Fibroblast of skin of scalp (primary cell): ENCODE measurements around the gene ALDH7A1.
"Not testable (repeated sequence)": the region's sequence is repeated elsewhere in the genome, so short reads cannot be mapped to it uniquely, and the experiment has no call there.

Experiments
- DNase-seq: peaks from one replicate; pipeline ENCODE4 v3.0.0-alpha.2; 2013

Gene ALDH7A1

DNA sequence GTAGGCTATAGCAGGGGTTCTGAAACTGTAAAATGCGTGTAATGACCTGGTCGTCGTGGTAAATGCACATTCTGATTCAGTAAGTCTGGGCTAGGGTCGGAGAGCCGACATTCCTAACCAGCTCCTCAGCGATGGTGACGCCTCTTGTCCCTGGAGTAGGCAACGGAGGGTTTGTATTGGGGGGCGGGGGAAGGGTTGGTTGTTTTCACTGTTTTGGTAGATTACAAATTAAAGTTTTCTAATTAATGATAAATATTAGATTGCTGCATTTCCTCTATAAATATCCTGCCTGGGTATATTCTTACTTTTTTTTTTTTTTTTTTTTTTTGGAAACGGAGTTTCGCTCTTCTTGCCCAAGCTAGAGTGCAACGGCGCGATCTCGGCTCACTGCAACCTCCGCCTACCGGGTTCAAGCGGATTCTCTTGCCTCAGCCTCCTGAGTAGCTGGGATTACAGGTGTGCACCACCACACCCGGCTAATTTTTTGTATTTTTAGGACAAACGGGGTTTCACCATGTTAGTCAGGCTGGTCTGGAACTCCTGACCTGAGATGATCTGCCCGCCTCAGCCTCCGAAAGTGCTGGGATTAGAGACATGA, 566 bp upstream of the ALDH7A1 start:
- DNase-seq, result no peak

DNA sequence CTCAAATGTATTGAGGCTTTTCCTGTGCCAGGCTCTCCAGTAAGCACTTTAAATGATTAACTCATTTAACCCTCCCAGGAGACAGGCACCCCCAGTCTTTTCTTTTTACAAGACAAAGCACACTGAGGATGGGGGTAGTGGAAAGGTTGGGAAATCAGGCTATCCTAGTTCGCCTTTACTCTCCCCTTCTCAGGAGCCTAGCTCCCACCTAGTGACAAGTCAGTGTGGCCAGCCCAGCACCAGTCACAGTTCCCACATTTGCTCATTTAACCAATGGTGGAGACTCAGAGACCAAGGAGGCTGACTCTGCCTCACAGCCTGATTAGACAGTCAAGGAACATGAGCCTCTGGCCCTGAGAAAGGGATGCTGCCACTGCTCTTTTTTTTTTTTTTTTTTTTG, 3.5 kb downstream of the ALDH7A1 start:
- no peak for DNase-seq

DNA sequence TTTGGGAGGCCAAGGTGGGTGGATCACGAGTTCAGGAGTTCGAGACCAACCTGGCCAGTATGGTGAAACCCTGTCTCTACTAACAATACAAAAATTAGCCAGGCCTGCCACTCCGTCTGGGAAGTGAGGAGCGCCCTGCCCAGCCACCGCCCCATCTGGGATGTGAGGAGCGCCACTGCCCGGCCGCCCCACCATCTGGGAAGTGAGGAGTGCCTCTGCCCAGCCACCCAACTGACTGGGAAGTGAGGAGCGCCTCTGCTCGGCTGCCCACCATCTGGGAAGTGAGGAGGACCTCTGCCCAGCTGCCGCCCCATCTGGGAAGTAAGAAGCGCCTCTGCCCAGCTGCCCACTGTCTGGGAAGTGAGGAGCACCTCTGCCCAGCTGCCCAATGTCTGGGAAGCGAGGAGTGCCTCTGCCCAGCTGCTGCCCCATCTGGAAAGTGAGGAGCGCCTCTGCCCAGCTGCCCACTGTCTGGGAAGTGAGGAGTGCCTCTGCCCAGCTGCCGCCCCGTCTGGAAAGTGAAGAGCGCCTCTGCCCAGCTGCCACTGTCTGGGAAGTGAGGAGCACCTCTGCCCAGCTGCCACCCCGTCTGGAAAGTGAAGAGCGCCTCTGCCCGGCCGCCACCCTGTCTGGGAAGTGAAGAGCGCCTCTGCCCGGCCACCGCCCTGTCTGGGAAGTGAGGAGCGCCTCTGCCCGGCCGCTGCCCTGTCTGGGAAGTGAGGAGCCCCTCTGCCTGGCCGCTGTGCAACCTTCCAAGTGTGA, 5.3 kb downstream of the ALDH7A1 start:
- DNase-seq, result no peak

GRCh38 chr5:126587551-126588390, 7.2 kb downstream of the ALDH7A1 start:
- no peak for DNase-seq

GRCh38 chr5:126583761-126584160, 11.3 kb downstream of the ALDH7A1 start:
- no peak for DNase-seq

GRCh38 chr5:126579716-126580115, 15.3 kb downstream of the ALDH7A1 start:
- DNase-seq, result no peak

- DNase-seq, result no peak
Observed at GRCh38 chr5:126577415-126577814, 17.6 kb downstream of the ALDH7A1 start.

DNA sequence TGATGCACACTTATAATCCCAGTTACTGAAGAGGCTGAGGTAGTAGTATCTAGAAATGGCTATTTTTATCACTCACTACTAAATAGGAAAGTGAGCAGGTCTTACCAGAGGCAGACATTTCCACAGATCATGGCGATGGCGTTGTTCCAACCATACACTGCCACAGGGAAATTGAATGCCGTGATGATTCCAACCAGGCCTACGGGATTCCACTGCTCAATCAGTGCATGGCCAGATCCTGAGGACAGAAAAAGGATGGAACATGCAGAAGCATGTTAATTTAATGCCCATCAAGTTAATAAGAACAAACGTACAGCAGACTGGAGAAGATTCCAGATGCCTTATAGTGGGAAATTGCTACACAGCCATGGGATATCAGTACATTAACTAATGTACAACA, 18.0 kb downstream of the ALDH7A1 start:
- no peak for DNase-seq

- no peak for DNase-seq
Observed at GRCh38 chr5:126575644-126576043, 19.4 kb downstream of the ALDH7A1 start.

DNA sequence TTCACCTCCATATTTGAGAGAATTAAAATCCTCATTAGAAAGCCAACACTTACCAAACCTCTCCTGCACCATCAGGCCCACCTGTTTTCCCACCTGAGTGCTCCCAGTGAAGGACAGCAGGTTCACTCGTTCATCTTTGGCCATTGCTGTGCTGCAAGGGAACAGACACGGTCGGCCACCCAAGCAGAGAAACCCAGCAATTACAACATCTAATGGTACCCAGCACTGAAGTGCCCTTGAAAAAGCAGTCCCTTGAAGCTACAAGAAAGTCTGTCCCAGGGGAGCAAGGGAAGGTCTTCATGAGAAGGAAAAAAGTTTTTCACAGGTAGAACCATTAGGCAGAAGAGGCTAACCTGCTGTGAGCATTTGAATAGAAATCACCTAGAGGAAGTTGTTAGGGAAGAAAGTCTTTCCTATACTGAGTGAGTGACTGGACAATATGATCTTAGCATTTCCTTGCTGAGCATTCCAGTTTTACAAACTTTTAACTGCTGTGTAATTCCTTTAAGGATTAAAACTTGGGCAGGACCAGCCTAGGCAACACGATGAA, 26.7 kb downstream of the ALDH7A1 start:
- no peak for DNase-seq

GRCh38 chr5:126562823-126563222, 32.2 kb downstream of the ALDH7A1 start:
- no peak for DNase-seq

GRCh38 chr5:126561908-126562307, 33.1 kb downstream of the ALDH7A1 start:
- DNase-seq, result peak; percentile 19

DNA sequence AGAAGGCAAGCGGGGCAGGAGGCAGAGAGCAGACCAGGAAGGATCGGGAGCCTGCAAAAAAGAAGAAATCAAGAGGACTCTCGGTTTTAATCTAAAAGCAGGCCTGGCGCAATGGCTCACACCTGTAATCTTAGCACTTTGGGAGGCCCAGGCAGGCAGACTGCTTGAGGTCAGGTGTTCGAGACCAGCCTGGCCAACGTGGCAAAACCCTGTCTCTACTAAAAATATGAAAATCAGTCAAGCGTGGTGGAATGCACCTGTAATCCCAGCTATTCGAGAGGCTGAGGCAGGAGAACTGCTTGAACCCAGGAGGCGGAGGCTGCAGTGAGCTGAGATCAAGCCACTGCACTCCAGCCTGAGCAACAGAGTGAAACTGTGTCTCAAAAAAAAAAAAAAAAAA, 39.9 kb downstream of the ALDH7A1 start:
- DNase-seq, result not testable (repeated sequence)

DNA sequence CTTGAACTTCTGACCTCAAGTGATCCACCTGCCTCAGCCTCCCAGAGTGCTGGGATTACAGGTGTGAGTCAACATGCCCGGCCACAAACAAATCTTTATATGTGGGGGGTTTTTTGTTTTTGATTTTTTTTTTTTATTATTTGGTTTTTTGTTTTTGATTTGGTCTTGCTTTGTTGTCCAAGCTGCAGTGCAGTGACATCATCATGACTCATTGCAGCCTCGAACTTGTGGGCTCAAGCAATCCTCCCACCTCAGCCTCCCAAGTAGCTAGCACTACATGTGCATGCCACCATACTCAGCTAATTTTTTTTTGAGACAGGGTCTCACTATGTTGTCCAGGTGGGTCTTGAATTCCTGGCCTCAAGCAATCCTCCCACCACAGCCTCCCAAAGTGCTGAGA, 42.4 kb downstream of the ALDH7A1 start:
- DNase-seq, result no peak

DNA sequence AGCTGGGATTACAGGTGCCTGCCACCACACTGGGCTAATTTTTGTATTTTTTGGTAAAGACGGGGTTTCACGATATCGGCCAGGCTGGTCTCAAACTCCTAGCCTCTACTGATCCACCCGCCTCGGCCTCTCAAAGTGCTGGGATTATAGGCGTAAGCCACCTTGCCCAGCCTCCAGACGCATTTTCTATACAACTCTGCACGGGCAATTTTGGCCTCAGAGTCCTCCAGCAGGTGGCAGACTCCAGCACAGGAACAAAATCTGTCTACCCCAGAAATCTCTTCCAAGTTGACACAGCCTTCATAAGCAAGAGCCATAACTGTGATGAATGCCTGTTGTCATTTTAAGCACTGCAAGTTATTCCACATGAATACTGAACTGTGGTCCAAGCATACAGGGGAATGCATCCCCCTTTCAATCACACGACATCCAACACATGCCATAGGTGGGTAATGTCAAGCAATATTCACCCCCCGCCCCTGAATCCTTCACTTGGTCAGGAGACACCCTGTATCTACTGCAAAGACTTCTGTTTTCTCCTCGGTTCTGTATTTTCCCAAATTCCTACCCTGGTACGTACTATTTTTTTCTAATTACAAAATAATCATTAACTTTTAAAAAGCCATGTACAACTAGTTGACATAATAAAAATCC, 50.8 kb downstream of the ALDH7A1 start:
- DNase-seq, result peak; percentile 33

DNA sequence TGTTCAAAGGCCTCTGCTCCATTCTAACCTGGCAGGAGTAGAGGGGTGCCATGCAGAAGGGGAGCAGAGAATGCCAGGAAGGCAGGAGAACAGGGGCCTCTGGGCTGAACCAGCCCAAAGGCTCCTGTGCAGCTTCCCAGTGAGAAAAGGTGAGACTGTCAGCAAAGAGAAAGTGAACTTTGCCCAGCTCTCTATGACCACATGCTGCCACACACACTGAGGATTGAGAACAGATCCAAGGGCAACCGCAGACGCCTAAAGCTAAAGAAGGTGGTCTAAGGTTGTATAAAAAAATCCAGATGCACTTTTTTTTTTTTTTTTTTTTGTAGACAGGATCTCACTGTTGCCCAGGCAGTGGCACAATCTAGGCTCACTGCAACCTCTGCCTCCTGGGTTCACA, 51.4 kb downstream of the ALDH7A1 start:
- no peak for DNase-seq

DNA sequence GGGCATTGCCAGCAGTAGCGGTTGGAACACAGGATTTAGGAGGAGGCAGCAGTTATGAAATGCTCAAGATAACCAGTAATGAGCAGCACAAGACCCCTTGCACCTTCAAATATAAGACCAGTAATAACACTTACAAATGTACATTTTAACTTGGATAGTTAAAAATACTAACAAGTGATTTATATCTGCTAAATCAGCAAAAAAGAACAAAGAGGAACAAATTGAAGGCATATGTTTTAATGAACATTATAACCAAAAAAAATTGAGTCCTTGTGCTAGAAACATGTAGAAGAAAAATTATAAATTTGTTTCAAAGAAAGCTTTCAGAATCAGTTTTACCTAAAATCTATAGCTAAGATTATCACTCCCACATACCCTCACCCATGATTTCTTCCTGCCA, 52.0 kb downstream of the ALDH7A1 start:
- no peak for DNase-seq

GRCh38 chr5:126542441-126542840, 52.6 kb downstream of the ALDH7A1 start:
- DNase-seq, result no peak

DNA sequence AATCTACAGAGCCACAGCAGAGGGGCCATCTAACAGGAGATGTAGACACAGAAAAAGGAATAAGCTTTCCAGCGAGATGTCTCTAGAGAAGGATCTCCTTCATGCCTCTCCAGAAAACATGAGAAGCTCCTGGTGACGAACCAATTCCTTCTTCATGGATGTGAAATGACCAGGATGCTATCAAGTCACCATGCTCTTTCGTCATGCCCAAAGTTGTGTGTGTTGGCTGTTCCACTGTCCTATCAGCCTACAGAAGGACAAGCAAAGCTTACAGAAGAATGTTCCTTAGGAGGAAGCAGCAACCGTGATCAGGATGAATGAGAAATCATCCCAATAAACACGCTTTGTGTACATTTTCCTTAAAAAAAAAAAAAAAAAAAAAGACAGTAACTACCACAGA, 54.4 kb downstream of the ALDH7A1 start:
- no peak for DNase-seq

GRCh38 chr5:126538579-126538978, 56.4 kb downstream of the ALDH7A1 start:
- DNase-seq, result no peak

DNA sequence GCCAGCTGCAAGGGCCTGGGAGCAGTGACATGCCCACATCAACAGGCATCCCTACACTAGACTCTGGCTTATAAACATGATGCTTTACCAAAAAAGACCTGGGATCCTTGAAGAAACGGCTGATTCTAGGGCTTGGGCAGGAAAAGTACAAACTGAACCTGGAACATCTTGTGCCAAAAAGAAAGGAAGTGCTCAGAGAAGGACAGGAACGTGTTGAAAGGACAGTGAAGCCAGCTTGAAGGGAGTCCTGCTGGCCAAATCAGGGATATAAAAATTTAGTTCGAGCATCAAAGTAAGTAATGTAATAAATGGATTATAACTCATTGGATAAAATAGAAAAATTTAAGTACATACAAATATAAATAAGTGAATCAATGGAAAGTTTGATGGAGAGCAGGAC, 58.1 kb downstream of the ALDH7A1 start:
- DNase-seq, result no peak

DNA sequence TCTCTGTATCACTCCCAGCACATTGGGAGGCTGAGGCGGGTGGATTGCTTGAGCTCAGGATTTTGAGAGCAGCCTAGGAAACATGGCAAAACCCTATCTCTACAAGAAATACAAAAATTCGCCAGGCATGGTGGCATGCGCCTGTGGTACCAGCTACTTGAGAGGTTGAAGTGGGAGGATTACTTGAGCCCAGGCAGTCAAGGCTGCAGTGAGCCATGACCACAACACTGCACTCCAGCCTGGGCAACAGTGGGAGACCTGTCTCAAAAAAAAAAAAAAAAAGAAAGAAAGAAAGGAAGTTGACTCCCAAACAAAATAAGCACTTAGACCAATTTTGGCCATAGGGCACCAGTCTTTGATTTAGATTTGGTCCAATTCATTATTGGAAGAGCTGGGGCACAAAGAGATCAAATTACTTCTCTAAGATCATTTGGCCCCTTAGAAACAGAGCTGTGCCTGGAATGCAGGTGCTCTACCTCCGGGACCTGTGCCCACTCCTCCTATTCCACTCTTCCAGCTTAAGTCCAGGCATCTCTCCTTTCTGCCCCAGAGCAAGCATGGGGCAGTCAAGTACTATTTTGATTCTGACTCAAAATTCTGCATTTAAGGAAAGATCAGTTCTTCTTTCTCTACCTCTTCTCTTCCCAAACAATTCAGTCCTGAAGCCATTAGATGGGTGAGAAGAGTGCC, 59.0 kb downstream of the ALDH7A1 start:
- DNase-seq, result no peak
